ENCODE measurements around the gene AFP.

Gene AFP

DNA sequence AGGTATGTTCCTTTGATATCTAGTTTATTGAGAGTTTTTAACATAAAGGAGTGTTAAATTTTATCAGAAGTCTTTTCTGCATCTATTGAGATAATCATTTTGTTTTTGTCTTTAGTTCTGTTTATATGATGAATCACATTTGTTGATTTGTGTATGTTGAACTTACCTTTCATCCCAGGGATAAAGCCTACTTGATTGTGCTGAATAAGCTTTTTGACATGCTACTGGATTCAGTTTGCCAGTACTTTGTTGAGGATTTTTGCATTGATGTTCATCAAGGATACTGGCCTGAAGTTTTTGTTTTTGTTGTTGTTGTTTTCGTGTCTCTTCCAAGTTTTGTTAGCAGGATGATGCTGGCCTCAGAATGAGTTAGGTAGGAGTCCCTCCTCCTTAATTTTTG, 34.7 kb downstream of the AFP start:
- DNase-seq = no peak

DNA sequence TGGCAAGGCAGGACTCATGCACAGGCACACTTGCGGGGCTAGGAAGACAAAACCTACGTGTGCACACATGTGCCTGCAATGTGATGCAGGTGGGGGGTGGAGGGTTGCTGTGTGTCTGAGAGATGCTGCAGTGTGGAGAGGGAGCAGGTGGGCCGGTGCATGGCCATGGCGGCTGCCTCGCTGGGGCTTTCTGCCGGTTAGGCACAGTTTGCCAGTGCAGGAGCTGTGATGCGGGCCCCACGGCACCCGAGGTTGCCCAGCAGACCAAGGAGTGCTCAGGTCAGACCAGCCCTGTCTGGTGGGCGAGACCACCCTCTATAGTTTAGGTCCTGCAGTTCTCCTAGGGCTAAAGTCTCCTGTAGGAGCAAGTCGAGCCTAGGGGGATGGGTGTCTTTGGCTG, 41.2 kb downstream of the AFP start:
- no peak for DNase-seq

DNA sequence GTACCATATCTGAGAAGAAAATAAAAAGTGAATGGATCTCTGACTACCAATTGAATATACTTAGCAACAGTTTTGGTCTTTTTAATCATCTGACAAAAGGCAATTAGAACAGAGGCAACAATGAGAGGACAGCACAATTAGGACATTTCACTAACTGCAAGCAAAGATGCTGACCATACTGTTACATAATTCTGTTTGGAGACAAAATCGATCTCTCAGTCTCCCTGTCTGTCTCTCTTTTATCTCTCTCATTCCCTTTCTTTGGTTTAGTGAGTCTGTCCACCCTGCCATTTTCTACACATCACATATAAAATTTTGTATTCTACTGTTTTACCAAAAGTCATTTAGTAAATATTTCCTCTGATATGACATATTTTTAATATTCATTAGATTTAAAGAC, 43.3 kb downstream of the AFP start:
- DNase-seq = no peak

DNA sequence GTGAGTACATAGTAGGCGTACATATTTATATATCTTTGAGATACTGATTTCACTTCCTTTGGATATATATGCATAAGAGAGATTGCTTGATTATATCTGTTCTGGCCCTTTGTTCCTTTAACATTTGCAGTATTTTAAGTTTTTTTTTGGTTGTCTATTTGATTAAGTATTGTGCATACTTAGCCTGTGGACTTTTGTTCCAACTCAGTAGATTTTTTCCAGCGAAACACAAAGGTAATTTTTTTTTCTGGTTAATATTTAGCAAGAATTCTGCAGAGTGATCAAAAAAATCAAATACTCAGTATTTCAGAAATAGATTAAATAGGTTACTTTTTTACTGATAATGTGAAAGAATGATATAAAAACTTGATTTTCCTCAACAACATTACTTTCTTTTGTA, 45.3 kb downstream of the AFP start, which contains the start of gene AFM:
Gene AFM (plus strand): TSS at position 388 of the 400 bp plus-strand sequence. CDS start 31 bp downstream, outside the sequence.
- no peak for DNase-seq

DNA sequence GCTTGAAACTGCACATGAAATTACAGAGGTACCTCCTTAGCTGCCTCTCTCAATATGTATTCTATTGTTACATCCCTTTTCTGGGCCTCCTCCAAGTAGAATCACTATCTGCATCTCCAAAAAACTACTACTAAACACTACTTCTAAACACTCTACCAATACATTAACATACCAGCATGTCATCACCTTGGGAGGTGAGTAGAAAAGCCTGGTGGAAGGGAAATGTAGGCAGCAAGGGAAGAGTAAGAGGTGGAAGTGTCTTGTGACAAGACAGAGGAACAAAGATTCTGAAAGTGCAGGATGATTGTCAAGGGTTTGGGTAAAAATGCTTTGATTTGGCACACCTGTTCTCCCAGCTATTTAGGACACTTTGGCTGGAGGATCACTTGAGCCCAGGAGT, 49.1 kb downstream of the AFP start:
- no peak for DNase-seq

DNA sequence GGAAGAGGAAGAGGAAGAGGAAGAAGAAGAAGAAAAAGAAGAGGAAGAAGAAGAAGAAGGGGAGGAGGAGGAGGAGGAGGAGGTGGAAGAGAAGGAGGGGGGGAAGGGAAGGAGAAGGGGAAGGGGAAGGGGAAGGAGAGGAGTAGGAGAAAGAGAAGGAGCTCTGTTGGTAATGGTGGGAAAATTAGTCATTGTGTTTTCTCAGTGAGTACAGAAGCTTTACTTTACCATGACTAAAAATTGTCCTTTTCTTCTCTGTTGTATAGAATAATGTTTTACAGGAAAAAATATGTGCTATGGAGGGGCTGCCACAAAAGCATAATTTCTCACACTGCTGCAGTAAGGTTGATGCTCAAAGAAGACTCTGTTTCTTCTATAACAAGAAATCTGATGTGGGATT, 49.6 kb downstream of the AFP start:
- no peak for DNase-seq

DNA sequence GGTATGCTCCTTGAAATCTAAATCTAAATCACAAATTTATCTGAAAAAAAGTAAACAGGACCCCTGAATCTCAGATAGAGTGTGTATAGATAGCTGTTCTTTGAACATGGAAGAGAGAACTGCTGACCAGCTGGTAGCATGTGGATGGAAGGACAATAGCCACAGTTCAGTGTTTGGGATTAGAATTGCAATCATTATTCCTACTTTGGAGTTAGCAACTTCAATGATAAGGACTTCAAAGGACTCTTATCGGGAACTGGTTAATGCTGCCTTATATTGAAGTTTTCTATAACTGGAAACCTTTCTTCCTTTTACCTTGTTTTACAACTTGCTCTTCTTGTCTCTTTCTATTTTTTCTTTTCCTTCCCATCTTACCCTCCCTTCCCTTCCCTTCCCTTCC, 50.5 kb downstream of the AFP start:
- no peak for DNase-seq

DNA sequence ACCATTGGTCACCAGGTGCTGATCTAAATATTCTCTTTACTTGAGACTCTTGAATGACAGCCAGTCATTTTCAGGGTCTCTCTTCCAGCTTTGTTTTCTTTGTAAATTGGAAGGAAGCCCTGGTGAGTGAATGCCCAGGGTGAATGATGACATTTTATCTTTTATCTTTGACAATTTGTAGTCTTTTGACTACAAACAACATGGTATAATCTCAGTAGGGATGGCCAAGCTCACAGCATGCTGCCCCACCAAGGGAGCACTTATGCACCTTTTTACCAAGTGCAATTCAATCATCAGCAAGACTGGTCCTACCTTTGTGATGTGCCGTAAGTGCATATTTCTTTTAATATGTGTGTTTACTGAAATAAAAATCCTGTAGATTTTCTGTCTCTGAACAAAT, 51.2 kb downstream of the AFP start:
- no peak for DNase-seq

DNA sequence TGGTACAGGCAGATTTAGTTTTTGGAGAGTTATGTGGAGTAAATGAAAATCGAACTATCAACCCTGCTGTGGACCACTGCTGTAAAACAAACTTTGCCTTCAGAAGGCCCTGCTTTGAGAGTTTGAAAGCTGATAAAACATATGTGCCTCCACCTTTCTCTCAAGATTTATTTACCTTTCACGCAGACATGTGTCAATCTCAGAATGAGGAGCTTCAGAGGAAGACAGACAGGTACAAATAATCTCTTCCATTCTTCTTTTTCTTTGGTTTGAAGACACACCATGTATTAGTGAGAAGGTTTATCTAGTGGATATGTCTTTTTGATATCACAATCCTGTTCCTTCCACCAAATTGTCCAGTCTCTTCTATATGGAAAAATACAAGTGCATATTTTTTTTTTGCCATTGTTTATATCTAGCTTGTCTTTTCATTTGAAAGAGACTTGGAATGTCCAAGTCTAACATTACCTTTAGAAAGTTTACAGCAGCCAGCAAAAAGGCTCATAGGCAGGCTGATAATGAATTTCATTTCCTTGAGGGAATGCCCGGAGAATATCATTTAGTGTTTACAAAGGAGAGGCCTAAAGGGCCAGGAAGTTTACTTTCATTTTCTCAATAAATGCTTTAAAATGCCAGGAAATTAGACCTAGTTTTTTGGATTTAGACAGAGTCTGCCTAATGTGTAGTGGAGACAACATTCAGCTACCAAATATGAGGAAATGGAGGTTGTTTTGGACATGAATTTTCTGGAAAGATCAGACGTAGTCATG, 64.2 kb downstream of the AFP start:
- no peak for DNase-seq

DNA sequence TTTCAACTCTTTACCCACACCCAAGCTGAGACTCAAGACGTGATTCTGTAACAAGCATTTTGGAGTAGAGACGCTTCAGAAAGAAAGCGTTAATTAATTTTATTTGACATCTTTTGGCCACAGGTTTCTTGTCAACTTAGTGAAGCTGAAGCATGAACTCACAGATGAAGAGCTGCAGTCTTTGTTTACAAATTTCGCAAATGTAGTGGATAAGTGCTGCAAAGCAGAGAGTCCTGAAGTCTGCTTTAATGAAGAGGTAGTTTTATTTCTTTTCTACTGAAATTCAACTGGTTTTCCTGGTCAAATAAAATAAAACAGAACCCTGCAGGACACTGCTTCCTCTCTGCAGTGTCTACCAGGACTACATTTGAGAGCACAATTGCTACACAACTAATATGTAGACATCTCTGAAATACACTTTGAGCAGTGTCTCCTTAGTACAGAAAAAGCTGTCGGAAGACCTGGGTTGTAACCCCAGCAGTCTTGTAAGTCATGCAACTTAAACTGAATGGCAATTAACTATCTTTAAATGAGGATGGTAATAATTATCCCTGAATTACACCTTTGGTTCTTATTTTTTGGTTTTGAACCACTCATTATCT, 65.7 kb downstream of the AFP start:
- DNase-seq = no peak

DNA sequence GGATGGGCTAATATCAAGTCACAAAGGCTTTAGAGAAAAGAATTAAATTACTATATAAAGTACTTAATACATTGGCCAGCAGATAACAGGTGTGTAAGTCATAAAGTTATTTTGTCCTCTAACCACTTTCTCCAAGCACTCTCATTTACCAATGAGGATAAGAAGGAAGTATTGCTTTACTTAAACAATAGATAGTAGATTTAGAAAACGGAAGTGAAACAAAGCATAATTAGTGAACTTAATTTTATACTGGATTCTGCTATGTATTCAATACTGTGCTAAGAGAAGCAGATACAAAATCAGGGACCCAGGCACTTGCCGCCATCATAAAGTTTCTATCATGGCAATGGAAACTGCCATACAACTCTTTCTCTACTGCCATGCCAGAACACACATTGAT, 69.5 kb downstream of the AFP start:
- DNase-seq = no peak

All from NCI-H2227 treated with DMSO at 0.1 percent for 48 hours (cell line).